C4-2B (cell line): ENCODE data around the gene PPP1R3D.

ENCODE experiments used
- CTCF ChIP-seq: fragments of 450-650 bp; conservative IDR thresholded peaks from 2 replicates; pipeline ENCODE4 v1.5.1; 2017; ENCODE audit warnings: mild to moderate bottlenecking
- ZFX ChIP-seq: fragments of 450-650 bp; IDR thresholded peaks from 2 replicates; pipeline ENCODE4 v1.6.1; 2017

GRCh38 chr20:59902470-59902869 is 37.6 kb downstream of the PPP1R3D start:
- TF ChIP-seq CTCF (no peak), ZFX (no peak)
